Ramos (cell line): ENCODE results near the gene ENTPD5.

ENCODE experiments used
- in situ Hi-C: fragments of 300-500 bp; cut with MboI; formaldehyde crosslinking; loops from one replicate; pipeline ENCODE4 v1.14.3; 2022; ENCODE audit warnings: low sequenced_read_pairs; ENCODE audit not compliant: unreplicated experiment

ENTPD5 gene

GRCh38 chr14:74018586-74019407 lies at the start of gene ENTPD5, which contains the start of gene BBOF1:
Gene ENTPD5 (minus strand): TSS chr14:74019288. CDS start chr14:73988102, 31,186 bp downstream.
Gene BBOF1 (plus strand): TSS chr14:74019349. CDS start chr14:74019479, 130 bp downstream.
- in situ Hi-C loops = no loop called here

- in situ Hi-C loops = no loop called here
Observed at GRCh38 chr14:74065746-74066575, 46.9 kb upstream of the ENTPD5 start.

GRCh38 chr14:74064883-74065282 lies 45.8 kb upstream of the ENTPD5 start:
- in situ Hi-C loops = no loop called here

- in situ Hi-C loops = no loop called here
Observed at GRCh38 chr14:74064426-74064825, 45.3 kb upstream of the ENTPD5 start.

GRCh38 chr14:74062809-74063150 lies 43.7 kb upstream of the ENTPD5 start:
- in situ Hi-C loops = no loop called here

GRCh38 chr14:74049876-74050495 lies 30.9 kb upstream of the ENTPD5 start:
- in situ Hi-C loops = no loop called here

- in situ Hi-C loops = no loop called here
Observed at GRCh38 chr14:74048281-74048680, 29.2 kb upstream of the ENTPD5 start.

GRCh38 chr14:74045522-74045921 lies 26.4 kb upstream of the ENTPD5 start:
- in situ Hi-C loops = no loop called here

GRCh38 chr14:74042296-74042695 lies 23.2 kb upstream of the ENTPD5 start:
- in situ Hi-C loops = no loop called here

GRCh38 chr14:74038020-74038859 lies 19.2 kb upstream of the ENTPD5 start:
- in situ Hi-C loops = no loop called here

GRCh38 chr14:74035556-74035955 lies 16.5 kb upstream of the ENTPD5 start:
- in situ Hi-C loops = no loop called here

GRCh38 chr14:74034572-74034971 lies 15.5 kb upstream of the ENTPD5 start:
- in situ Hi-C loops = no loop called here

GRCh38 chr14:74029136-74029535 lies 10.0 kb upstream of the ENTPD5 start:
- in situ Hi-C loops = no loop called here

GRCh38 chr14:74022346-74022745 lies 3.3 kb upstream of the ENTPD5 start:
- in situ Hi-C loops = no loop called here

- in situ Hi-C loops = no loop called here
Observed at GRCh38 chr14:74019408-74020137, 485 bp upstream of the ENTPD5 start.

GRCh38 chr14:74018174-74018585 lies 908 bp downstream of the ENTPD5 start:
- in situ Hi-C loops = no loop called here

GRCh38 chr14:74015963-74016362 lies 3.1 kb downstream of the ENTPD5 start:
- in situ Hi-C loops = no loop called here

- in situ Hi-C loops = no loop called here
Observed at GRCh38 chr14:74015176-74015575, 3.9 kb downstream of the ENTPD5 start.

- in situ Hi-C loops = no loop called here
Observed at GRCh38 chr14:74014299-74014698, 4.8 kb downstream of the ENTPD5 start.
